Loucy (cell line): ENCODE measurements around the gene PRIMA1.

Experiments used
- H2AFZ ChIP-seq: fragments of 200-600 bp; sonication (generic); 2 replicates; pipeline ENCODE4 v1.6.0; 2016; ENCODE audit warnings: antibody characterized with exemption, mild to moderate bottlenecking, low read length, moderate library complexity
- H3F3A ChIP-seq: fragments of 200-600 bp; 2 replicates; pipeline ENCODE4 v1.6.0; 2016; ENCODE audit warnings: antibody characterized with exemption, low read depth, mild to moderate bottlenecking
- H3K27me3 ChIP-seq: fragments of 200-600 bp; sonication (generic); 2 replicates; pipeline ENCODE4 v1.6.1; 2014; ENCODE audit warnings: low read length, mild to moderate bottlenecking; ENCODE audit not compliant: insufficient read depth, poor library complexity, severe bottlenecking
- H3K36me3 ChIP-seq: fragments of 200-600 bp; sonication (generic); 2 replicates; pipeline ENCODE4 v1.6.1; 2016; ENCODE audit warnings: low read length; ENCODE audit not compliant: insufficient read depth
- H3K4me1 ChIP-seq: fragments of 200-600 bp; sonication (generic); 2 replicates; pipeline ENCODE4 v1.5.1; 2014; ENCODE audit warnings: low read length, mild to moderate bottlenecking; ENCODE audit not compliant: insufficient read depth, poor library complexity, severe bottlenecking
- H3K4me2 ChIP-seq: fragments of 200-600 bp; sonication (generic); 2 replicates; pipeline ENCODE4 v1.6.0; 2014; ENCODE audit warnings: antibody characterized with exemption, low read length, low read depth, mild to moderate bottlenecking; ENCODE audit not compliant: poor library complexity, severe bottlenecking
- H3K4me3 ChIP-seq: fragments of 200-600 bp; sonication (generic); 2 replicates; pipeline ENCODE4 v1.5.1; 2014; ENCODE audit warnings: low read length, mild to moderate bottlenecking, mixed read lengths; ENCODE audit not compliant: poor library complexity, severe bottlenecking
- H3K79me2 ChIP-seq: fragments of 200-600 bp; sonication (generic); 2 replicates; pipeline ENCODE4 v1.6.1; 2014; ENCODE audit warnings: low read length; ENCODE audit not compliant: insufficient read depth
- H3K9ac ChIP-seq: fragments of 200-600 bp; sonication (generic); 2 replicates; pipeline ENCODE4 v1.6.0; 2014; ENCODE audit warnings: mild to moderate bottlenecking, low read depth, low read length, moderate library complexity; ENCODE audit not compliant: poor library complexity, severe bottlenecking
- H3K9me2 ChIP-seq: fragments of 200-600 bp; sonication (generic); replicated peaks from 2 replicates; pipeline ENCODE4 v1.6.1; 2016; ENCODE audit warnings: low read depth, low read length, mixed read lengths
- H3K9me3 ChIP-seq: fragments of 200-600 bp; sonication (generic); 2 replicates; pipeline ENCODE4 v1.6.1; 2014; ENCODE audit warnings: mild to moderate bottlenecking, antibody characterized with exemption, low read length, low read depth; ENCODE audit not compliant: insufficient read depth
- H4K20me1 ChIP-seq: fragments of 200-600 bp; sonication (generic); 2 replicates; pipeline ENCODE4 v1.6.0; 2014; ENCODE audit warnings: antibody characterized with exemption, low read length, mild to moderate bottlenecking; ENCODE audit not compliant: insufficient read depth, poor library complexity, severe bottlenecking
- EZH2phosphoT487 ChIP-seq: fragments of 200-600 bp; IDR thresholded peaks from 2 replicates; pipeline ENCODE4 v1.6.1; 2018; ENCODE audit warnings: antibody characterized with exemption, mild to moderate bottlenecking, moderate library complexity, borderline replicate concordance
- TF ChIP-seq, protein P1 (sequence below): fragments of 200-600 bp; sonication (generic); conservative IDR thresholded peaks from 2 replicates; pipeline ENCODE4 v1.5.1; 2014; ENCODE audit warnings: mild to moderate bottlenecking, antibody characterized with exemption, low read length

The PRIMA1 gene

GRCh38 chr14:93712079-93712837, 76.0 kb downstream of the PRIMA1 start:
- no peaks in the 10 kb centered on the region for H4K20me1 ChIP-seq
- H3K79me2 ChIP-seq: no peaks in the 10 kb centered on the region
- H3K36me3 ChIP-seq: no peaks in the 10 kb centered on the region
- H3F3A ChIP-seq: no peaks in the 10 kb centered on the region
- no peaks in the 10 kb centered on the region for H3K4me1 ChIP-seq
- no peaks in the 10 kb centered on the region for H3K27me3 ChIP-seq
- H3K9me2 ChIP-seq: no peaks in the 10 kb centered on the region
- no peak overlapping the region for H3K4me2 ChIP-seq
- no peak overlapping the region for H3K9ac ChIP-seq
- no peak for TF ChIP-seq EZH2phosphoT487
- TF ChIP-seq, protein P1, sequence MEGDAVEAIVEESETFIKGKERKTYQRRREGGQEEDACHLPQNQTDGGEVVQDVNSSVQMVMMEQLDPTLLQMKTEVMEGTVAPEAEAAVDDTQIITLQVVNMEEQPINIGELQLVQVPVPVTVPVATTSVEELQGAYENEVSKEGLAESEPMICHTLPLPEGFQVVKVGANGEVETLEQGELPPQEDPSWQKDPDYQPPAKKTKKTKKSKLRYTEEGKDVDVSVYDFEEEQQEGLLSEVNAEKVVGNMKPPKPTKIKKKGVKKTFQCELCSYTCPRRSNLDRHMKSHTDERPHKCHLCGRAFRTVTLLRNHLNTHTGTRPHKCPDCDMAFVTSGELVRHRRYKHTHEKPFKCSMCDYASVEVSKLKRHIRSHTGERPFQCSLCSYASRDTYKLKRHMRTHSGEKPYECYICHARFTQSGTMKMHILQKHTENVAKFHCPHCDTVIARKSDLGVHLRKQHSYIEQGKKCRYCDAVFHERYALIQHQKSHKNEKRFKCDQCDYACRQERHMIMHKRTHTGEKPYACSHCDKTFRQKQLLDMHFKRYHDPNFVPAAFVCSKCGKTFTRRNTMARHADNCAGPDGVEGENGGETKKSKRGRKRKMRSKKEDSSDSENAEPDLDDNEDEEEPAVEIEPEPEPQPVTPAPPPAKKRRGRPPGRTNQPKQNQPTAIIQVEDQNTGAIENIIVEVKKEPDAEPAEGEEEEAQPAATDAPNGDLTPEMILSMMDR: no peak
- H3K9me3 ChIP-seq: no peaks in the 10 kb centered on the region
- H2AFZ ChIP-seq: no peak overlapping the region
- no peak overlapping the region for H3K4me3 ChIP-seq

DNA sequence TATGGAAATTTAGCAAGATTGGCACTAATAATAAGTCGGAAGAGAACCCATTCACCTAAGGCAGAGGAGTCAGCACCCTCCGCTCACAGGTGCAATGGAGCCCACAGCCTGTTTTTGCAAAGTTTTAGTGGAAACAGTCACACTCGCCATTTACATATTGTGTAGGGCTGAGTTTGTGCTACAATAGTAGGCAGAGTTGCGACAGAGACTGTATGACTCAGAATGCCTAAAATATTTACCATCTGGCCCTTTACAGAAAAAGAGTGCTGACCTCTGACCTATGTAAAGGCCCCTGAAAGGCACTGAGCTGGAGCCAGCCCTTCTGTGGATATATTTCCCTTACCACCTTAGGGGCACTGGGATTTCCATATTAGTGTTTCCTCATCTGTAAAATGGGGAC, 79.0 kb downstream of the PRIMA1 start:
- Histone ChIP-seq H3K4me2 (no peak overlapping the region), H2AFZ (no peak overlapping the region), H3K27me3 (no peaks in the 10 kb centered on the region), H3F3A (no peaks in the 10 kb centered on the region), H3K79me2 (no peaks in the 10 kb centered on the region), H4K20me1 (no peaks in the 10 kb centered on the region), H3K9me2 (no peaks in the 10 kb centered on the region), H3K4me3 (no peak overlapping the region), H3K36me3 (no peaks in the 10 kb centered on the region), H3K9me3 (no peaks in the 10 kb centered on the region), H3K4me1 (no peaks in the 10 kb centered on the region), H3K9ac (no peak overlapping the region)
- TF ChIP-seq, protein P1: no peak
- no peak for TF ChIP-seq EZH2phosphoT487

DNA sequence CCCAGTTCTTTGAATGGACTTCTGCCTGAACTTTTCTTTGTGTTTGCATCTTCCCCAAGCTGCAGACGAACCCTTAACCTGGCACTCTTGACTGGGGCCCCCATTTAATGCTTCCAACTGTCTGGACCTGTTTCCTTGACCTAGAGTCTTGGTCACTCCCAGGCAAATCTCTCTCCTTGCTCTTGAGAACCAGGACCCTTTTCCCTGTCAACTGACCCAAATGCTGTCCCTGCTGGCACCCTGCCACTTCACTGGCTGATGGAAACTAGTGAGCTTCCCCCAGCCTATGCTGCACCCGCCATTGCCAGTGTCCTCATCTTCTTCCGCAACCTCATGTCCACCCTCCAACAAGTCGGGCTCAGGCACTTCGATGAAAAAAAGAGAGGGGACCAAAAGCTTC, 79.5 kb downstream of the PRIMA1 start:
- TF ChIP-seq, protein P1: no peak
- TF ChIP-seq EZH2phosphoT487: no peak
- H3K79me2 ChIP-seq: no peaks in the 10 kb centered on the region
- H3K4me3 ChIP-seq: no peak overlapping the region
- H3K4me1 ChIP-seq: no peaks in the 10 kb centered on the region
- H2AFZ ChIP-seq: no peak overlapping the region
- H3K36me3 ChIP-seq: no peaks in the 10 kb centered on the region
- H3K27me3 ChIP-seq: no peaks in the 10 kb centered on the region
- no peaks in the 10 kb centered on the region for H3K9me2 ChIP-seq
- no peak overlapping the region for H3K4me2 ChIP-seq
- H3K9ac ChIP-seq: no peak overlapping the region
- H3F3A ChIP-seq: no peaks in the 10 kb centered on the region
- no peaks in the 10 kb centered on the region for H4K20me1 ChIP-seq
- H3K9me3 ChIP-seq: no peaks in the 10 kb centered on the region
